ENCODE measurements around the gene CUTA.

Gene CUTA, protein sequence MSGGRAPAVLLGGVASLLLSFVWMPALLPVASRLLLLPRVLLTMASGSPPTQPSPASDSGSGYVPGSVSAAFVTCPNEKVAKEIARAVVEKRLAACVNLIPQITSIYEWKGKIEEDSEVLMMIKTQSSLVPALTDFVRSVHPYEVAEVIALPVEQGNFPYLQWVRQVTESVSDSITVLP

DNA sequence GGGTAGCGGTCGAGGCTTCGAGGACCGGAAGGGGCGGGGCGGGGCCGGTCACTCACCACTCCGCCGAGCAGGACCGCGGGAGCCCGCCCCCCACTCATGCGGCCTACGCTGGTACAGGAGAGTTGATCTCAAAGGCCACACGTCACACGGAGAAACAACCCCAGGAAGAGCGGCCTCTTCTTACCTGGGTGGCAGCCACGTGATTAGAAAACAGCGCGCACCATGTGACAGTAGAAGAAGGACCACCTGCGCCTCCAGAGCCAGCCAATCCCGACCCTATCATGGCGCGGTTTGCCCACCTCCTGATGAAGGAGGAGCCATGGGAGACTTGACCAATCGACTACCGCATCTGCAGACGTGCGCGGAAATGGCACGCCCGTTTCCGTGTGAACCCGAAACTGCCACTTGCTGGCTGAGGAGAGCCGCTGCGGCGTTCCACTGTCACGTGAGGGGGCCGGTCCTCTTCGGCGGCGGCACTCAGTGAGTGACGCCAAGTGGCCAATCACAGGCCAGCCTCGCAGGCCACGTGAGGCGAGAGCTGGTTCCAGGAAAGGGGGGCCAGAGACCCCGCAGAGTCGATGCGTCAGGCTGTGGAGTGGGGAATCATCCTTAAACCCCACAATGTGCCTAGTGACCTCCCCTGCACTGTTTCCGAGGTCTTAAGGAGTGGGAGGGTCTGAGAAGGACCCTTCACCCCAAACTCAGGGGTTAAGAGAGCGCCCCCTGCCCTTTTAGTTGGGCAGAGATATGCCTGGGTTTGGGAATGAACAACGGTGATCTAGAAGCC lies at the start of gene CUTA:
Gene CUTA (minus strand): TSS at position 205 of the 787 bp plus-strand sequence. CDS start 107 bp downstream, at position 98.
- DNase-seq (ENCODE audit: low read depth) = peak; percentile 100

DNA sequence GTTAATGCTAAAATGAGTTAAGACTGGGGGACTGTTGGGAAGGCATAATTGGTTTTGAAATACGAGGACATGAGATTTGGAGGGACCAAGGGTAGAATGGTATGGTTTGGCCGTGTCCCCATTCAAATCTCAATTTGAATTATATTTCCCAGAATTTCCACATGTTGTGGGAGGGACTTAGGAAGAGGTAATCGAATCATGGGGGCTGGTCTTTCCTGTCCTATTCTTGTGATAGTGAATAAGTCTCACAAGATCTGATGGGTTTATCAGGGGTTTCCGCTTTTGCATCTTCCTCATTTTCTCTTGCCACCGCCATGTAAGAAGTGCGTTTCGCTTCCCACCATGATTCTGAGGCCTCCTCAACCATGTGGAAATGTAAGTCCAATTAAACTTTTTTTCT lies 49.2 kb upstream of the CUTA start:
- no peak for DNase-seq (ENCODE audit: low read depth)

DNA sequence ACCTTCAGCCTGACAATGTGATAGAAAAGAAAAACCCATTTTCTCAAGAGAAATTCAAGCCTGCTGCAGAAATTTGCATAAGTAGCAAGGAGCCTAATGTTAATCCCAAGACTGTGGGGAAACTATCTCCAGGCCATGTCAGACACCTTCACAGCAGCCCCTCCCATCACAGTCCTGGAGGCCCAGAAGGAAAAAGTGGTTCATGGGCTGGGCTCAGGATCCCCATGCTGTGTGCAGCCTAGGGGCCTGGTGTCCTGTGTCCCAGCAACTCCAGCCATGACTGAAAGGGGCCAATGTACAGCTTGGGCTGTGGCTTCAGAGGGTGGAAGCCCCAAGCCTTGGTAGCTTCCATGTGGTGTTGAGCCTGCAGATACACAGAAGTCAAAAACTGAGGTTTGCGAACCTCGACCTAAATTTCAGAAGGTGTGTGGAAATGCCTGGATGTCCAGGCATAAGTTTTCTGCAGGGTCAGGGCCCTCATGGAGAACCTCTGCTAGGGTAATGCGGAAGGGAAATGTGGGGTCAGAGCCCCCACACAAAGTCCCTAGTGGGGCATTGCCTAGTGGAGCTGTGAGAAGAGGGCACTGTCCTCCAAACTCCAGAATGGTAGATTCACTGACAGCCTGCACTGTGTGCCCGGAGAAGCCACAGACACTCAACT lies 48.3 kb upstream of the CUTA start:
- DNase-seq (ENCODE audit: low read depth) = no peak

DNA sequence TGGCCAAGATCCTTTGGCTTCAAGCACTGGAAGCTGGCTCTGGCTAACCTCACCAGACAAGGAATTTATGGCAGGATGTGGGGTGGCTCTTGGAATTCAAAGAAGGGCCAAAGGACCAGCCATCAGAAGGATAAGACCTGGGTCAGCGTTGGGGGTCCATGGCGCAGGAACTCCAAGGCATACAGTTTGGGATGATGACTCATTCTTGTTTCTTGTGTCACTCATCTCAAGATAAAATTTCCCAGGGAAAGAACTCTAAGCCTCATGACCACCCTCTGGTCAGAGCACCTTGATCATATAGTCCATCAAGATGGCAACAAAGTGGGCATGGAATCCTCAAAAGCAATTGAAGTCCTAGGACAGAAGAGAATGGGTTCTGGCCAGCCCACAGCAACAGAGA lies 41.3 kb upstream of the CUTA start:
- DNase-seq (ENCODE audit: low read depth) = no peak

DNA sequence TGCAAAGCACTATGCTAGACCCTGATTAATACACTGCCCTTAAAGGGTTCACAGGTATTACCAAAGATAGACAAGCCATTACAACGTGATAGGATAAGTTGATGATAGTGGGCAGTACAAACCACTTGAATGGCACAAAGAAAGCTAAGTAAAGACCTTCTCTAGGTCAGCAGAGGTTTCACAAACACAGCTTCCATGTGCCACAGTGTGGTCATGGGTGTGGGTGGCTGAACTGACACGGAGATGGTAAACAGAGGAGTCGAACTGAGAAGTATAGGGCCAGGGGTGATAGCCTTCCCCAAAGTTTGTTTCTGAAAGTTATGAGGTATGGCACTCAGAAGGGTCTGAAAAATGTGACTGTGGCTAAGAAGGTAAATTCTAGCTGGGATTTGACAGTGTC lies 40.8 kb upstream of the CUTA start:
- no peak for DNase-seq (ENCODE audit: low read depth)

DNA sequence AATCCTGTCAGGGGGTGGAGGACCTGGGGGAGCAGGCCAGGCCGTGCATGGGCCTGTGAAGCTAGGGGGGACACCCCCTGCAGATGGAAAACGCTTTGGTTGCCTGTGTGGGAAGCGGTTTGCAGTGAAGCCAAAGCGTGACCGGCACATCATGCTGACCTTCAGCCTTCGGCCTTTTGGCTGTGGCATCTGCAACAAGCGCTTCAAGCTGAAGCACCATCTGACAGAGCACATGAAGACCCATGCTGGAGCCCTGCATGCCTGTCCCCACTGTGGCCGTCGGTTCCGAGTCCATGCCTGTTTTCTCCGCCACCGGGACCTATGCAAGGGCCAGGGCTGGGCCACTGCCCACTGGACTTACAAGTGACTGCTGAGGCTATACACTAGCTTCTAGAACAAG lies 38.2 kb upstream of the CUTA start:
- no peak for DNase-seq (ENCODE audit: low read depth)

DNA sequence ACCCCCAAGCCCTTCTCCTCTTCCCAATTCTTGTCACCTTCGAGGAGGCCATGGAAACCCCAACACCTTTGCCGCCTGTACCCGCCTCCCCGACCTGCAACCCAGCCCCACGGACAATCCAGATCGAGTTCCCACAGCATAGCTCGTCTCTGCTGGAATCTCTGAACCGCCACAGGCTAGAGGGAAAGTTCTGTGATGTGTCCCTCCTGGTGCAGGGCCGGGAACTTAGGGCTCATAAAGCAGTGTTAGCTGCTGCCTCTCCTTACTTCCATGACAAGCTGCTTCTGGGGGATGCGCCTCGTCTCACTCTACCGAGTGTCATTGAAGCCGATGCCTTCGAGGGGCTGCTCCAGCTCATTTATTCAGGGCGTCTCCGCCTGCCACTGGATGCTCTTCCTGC lies 37.1 kb upstream of the CUTA start:
- peak; percentile 9 for DNase-seq (ENCODE audit: low read depth)

DNA sequence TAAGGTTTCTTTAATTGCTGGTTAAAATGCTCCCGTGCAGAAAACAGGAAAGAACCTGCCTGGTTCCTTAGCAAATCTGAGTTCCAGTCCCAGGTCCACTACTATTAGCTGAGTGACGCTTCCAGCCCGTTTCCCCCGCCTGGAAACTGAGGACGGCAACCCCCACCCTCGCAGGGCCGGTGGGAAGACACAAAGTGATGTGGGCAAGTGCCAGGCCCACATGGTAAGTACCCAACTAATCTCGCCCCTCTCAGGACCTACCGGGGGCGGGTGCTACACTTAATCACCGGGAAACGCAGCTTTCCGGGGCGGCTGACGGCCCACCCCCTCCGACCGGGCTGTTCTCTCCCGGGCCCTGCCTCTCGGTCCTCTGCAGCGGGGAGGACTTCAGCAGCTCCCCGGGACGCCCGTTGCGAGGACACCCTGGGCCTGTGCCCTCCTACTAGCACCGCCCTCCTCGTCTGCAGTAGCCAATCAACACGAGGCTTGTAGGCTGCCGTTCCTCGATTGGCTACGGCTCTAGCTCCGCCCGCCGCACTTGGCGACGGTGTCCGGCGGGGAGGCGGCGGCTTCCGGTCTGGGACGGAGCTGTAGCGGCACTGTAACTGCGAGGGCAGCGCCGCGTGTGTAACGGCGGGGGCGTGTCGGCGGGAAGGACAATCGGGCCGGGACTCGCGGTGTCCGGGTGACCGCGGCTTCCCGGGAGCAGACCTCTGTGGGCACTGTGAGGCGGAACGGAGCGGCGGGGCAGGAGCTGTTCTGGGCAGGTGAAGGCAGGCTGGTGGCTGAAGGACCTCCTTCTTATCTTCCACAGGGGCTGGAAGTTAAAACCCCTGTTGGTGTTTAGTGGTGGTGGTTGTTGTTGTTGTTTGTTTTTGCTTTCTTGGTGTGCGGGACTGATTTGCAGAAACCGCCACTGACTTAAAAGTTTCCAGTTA lies 36.4 kb upstream of the CUTA start, which contains the start of gene ZBTB9:
Gene ZBTB9 (plus strand): TSS at position 568 of the 938 bp plus-strand sequence. CDS start 525 bp downstream, outside the sequence.
- peak; percentile 98 for DNase-seq (ENCODE audit: low read depth)

DNA sequence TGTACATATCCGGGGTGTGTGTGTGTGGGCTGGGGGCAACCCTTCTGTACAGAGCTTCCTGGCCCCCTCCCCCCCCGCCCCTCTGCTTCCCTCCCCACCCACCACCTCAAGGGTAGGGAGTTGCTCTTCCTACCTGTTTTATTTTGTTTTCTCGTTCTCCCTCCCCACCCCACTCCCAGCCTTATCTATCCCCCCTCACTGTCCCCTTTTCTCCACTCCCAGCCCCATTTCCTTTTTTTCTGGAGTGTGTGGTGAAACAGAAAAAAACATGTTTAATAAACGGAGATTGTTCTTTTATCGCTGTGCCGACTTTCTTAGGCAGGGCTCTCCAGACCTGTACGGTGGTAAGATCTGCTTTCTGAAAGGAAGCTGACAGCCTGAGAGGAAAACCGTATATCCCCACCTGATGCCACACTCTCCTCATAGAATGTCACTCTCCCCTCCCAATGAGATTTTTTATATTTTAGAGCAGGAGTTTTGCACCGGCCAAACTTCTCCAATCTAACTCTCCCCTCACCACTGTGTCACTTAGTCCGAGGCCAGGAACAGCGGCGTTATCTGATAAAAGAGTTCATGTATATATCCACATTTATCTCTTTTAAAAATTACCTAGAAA lies 35.6 kb upstream of the CUTA start:
- DNase-seq (ENCODE audit: low read depth) = peak; percentile 30

DNA sequence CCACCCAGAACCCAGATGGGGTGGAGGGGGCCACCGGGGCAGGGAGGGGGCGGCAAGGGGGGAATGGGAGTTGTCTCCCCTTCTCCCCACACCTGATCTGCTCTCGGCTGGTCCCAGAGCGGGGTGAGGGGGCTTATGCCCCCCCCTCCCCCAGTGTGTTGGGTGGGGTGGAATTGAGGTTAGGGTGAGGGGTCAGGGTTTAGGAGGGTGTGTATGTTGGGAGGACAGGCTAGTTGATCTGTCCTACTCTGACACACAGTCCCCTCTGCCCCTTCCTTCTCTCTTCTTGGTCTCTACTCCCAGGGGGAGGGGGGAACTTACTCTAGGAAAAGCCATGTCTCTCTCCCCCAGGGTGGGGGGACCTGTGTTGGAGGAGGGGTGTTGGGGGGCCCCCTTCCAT lies 34.6 kb upstream of the CUTA start:
- DNase-seq (ENCODE audit: low read depth) = no peak

DNA sequence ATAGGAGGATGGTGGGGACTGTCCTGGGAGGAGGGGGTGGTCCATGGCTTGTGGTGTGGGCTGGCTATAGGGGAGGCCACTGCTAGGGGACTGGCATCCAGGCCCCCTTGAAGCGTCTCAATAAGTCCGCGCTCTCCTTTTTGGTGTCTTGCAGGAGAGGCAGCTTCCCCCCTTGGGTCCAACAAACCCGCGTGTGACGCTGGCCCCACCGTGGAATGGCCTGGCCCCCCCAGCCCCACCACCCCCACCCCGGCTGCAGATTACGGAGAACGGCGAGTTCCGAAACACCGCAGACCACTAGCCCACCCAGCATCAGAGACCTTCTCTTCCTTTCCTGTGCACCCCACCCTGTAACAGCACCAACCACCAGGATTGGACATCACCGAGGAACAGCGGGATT lies 33.7 kb upstream of the CUTA start:
- no peak for DNase-seq (ENCODE audit: low read depth)

DNA sequence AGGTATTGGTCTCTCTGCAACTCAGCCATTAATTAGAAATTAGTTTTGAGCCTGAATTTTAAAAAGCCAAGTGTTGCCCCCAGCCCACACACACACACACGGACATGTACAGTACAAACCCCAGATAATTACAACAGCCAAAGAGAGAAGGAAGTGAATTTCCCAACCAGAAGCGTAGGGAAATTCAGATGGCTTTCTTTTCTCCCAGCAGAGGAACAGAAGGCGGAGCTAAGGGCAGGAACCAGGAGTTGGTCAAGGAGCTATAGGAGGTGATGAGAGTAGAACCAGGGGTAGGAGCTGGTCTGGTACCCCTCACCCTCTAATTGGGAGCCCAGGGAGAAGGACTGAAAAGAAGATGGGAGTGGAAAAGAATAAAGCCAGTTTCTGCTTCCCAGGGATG lies 32.5 kb upstream of the CUTA start:
- DNase-seq (ENCODE audit: low read depth) = no peak

DNA sequence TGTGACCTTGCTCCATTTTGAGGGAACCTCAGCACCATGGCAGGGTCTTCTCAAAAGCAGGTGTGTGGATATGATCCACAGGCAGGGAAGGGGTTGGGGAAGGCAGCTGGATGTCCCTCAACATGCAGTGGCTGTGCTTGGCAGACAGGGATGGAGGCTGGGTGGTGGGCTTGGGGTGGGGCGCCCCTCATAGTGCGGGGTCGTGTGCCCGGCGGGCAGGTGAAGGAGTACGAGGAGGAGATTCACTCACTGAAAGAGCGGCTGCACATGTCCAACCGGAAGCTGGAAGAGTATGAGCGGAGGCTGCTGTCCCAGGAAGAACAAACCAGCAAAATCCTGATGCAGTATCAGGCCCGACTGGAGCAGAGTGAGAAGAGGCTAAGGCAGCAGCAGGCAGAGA lies 28.4 kb upstream of the CUTA start:
- DNase-seq (ENCODE audit: low read depth) = no peak

DNA sequence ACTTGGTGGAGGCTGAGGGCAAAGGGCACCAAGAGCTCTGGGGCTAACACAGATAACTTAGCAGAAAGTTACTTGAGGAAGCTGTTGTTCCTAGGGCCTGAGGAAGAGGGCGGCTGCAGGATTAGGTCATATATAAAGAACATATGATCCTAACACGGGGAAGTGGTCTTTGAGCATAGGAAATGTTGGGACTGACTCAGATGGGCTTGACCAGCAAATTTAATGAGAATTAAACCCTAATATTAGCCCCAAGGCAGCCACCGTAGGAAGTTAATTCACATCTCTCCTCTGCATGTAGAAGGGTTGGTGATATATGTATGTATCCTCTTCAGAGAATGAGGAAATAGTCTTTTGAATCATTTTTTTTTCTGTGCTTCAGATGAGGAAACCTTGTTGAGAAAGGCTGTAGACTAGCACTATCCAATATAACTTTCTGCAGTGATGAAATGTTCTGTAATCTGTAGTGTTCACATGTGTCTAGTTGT lies 27.3 kb upstream of the CUTA start:
- no peak for DNase-seq (ENCODE audit: low read depth)

DNA sequence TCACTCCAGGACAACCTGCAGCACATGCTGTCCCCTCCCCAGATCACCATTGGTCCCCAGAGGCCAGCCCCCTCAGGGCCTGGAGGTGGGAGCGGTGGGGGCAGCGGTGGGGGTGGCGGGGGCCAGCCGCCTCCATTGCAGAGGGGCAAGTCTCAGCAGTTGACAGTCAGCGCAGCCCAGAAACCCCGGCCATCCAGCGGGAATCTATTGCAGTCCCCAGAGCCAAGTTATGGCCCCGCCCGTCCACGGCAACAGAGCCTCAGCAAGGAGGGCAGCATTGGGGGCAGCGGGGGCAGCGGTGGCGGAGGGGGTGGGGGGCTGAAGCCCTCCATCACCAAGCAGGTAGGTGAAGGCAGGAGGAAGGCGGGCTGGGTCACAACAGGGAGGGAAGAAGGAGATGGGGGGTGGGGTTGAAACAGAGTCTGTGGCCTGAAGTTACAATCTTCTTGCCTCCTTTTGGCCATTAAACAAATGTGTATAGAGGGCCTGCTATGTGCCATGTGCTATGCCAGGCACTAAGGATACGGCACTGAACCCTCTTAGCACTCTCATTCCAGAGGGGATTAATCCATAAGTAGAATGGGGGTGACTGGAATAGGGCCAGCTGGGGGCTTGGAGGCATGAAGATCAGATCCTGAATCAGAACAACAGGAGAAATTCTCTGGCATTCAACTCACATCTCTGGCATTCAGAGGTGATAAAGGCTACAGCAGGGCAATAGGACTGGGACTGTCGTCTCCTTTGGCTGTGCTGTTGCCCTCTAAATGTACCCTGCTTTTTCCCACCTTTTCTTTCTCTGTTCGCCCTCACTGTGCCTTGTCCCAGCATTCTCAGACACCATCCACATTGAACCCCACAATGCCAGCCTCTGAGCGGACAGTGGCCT lies 26.0 kb upstream of the CUTA start:
- no peak for DNase-seq (ENCODE audit: low read depth)

DNA sequence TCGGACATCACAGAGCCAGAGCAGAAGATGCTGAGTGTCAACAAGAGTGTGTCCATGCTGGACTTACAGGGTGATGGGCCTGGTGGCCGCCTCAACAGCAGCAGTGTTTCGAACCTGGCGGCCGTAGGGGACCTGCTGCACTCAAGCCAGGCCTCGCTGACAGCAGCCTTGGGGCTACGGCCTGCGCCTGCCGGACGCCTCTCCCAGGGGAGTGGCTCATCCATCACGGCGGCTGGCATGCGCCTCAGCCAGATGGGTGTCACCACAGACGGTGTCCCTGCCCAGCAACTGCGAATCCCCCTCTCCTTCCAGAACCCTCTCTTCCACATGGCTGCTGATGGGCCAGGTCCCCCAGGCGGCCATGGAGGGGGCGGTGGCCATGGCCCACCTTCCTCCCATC lies 25.1 kb upstream of the CUTA start:
- no peak for DNase-seq (ENCODE audit: low read depth)

DNA sequence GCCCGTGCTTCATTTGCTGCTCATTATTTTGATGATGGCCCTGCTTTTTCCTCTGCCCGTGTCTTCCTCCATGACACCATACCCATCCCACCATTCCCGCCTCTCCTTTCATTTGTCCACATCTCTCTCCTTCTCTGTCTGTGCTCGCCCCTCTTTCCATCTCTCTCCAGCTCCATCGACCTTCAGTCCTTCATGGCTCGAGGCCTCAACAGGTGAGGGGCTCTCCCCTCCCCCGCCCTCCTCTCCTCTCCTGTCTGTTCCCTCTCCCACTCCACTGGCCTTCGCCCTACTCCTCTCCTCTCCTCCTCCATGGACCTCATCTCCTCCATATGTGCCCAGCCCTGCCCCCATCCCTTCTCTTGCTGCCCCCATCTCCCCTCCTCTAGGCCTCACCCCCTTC lies 24.4 kb upstream of the CUTA start:
- no peak for DNase-seq (ENCODE audit: low read depth)

DNA sequence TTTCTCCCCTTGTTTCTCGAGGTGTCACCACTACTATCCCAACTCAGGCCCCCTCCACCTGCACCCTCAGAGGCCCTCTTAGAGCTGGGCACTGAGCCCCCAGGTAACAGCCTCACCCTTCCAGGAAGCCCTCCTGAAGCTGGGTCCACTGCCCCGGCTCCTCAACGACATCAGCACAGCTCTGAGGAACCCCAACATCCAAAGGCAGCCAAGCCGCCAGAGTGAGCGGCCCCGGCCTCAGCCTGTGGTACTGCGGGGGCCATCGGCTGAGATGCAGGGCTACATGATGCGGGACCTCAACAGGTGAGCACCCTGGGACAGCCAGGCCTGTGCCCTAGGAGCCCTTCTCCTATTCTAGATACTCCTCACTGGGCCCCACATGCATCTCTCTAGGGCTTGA lies 23.6 kb upstream of the CUTA start:
- DNase-seq (ENCODE audit: low read depth) = no peak

DNA sequence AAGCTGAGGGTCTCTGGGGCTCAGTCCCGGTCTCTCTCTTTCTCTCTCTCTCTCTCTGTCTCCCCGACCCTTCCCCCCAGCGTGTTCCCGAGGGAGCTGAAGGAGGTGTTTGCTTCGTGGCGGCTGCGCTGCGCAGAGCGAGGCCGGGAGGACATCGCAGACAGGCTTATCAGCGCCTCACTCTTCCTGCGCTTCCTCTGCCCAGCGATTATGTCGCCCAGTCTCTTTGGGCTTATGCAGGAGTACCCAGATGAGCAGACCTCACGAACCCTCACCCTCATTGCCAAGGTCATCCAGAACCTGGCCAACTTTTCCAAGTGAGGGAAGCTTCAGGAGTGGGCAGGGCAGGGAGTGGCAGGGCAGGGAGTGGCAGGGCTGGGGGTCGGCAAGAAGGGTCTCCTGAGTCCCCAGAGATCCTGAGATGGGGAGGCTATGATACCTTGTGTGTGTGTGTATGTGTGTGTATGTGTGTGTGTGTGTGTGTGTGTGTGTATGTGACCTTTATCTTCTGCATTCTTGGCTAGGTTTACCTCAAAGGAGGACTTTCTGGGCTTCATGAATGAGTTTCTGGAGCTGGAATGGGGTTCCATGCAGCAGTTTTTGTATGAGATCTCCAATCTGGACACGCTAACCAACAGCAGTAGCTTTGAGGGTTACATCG lies 22.9 kb upstream of the CUTA start:
- DNase-seq (ENCODE audit: low read depth) = no peak
